Astrocyte of the hippocampus (primary cell): Measurements from ENCODE around the gene SHISA9.
A peak's percentile ranks its signal among the peaks of the same experiment; 100 is the strongest.

ENCODE experiments used
- DNase-seq: peaks from one replicate; pipeline ENCODE4 v3.0.0; 2011; ENCODE audit warnings: low read depth, low spot score

SHISA9 gene

GRCh38 chr16:13118091-13118490, 216.7 kb downstream of the SHISA9 start:
- DNase-seq: no peak

GRCh38 chr16:13120091-13120490, 218.7 kb downstream of the SHISA9 start:
- no peak for DNase-seq

- DNase-seq: no peak
Observed at GRCh38 chr16:13120557-13120956, 219.2 kb downstream of the SHISA9 start.

- DNase-seq: no peak
Observed at GRCh38 chr16:13123991-13124390, 222.6 kb downstream of the SHISA9 start.

- no peak for DNase-seq
Observed at GRCh38 chr16:13127144-13127543, 225.7 kb downstream of the SHISA9 start.

- DNase-seq: peak; percentile 30
Observed at GRCh38 chr16:13130586-13130985, 229.2 kb downstream of the SHISA9 start.

- no peak for DNase-seq
Observed at GRCh38 chr16:13134836-13135235, 233.4 kb downstream of the SHISA9 start.

GRCh38 chr16:13136901-13137300, 235.5 kb downstream of the SHISA9 start:
- DNase-seq: no peak

GRCh38 chr16:13138528-13138927, 237.1 kb downstream of the SHISA9 start:
- DNase-seq: no peak

GRCh38 chr16:13139661-13140241, 238.4 kb downstream of the SHISA9 start:
- no peak for DNase-seq

GRCh38 chr16:13143551-13143950, 242.2 kb downstream of the SHISA9 start:
- no peak for DNase-seq

GRCh38 chr16:13146829-13147228, 245.4 kb downstream of the SHISA9 start:
- no peak for DNase-seq

GRCh38 chr16:13148294-13148693, 246.9 kb downstream of the SHISA9 start:
- DNase-seq: no peak

- DNase-seq: no peak
Observed at GRCh38 chr16:13148836-13149235, 247.4 kb downstream of the SHISA9 start.

GRCh38 chr16:13150181-13150885, 248.9 kb downstream of the SHISA9 start:
- no peak for DNase-seq

GRCh38 chr16:13153696-13154095, 252.3 kb downstream of the SHISA9 start:
- no peak for DNase-seq

GRCh38 chr16:13154799-13155198, 253.4 kb downstream of the SHISA9 start:
- no peak for DNase-seq

GRCh38 chr16:13155377-13155776, 254.0 kb downstream of the SHISA9 start:
- DNase-seq: no peak

GRCh38 chr16:13155780-13156179, 254.4 kb downstream of the SHISA9 start:
- DNase-seq: no peak

GRCh38 chr16:13157082-13157481, 255.7 kb downstream of the SHISA9 start:
- DNase-seq: no peak

- DNase-seq: no peak
Observed at GRCh38 chr16:13158427-13158826, 257.0 kb downstream of the SHISA9 start.

GRCh38 chr16:13165024-13165423, 263.6 kb downstream of the SHISA9 start:
- DNase-seq: no peak

- no peak for DNase-seq
Observed at GRCh38 chr16:13168091-13168572, 266.7 kb downstream of the SHISA9 start.
